ENCODE results near the gene BIRC2. TPM values are rescaled to one million over a fixed set of nuclear protein-coding genes. Genes with fewer than 3 reads are reported as not detected.

Gene BIRC2
- total RNA-seq, 1 experiment from 2014 or later = 32.6 TPM

- no peak overlapping the region for H3K9ac ChIP-seq (ENCODE audit: low read length)
- no peak overlapping the region for H2AFZ ChIP-seq (ENCODE audit: low read depth, low read length, poor library complexity, severe bottlenecking)
- peaks cover 10 to 21% of the 10 kb centered on the region in 2 experiments; a peak in 2 of 4 replicates for H3K36me3 ChIP-seq (ENCODE audit: control insufficient read depth in 1 of 2, insufficient read depth in 2 of 2, low read length in 2 of 2)
- no peaks in the 10 kb centered on the region for H3K9me3 ChIP-seq (ENCODE audit: control insufficient read depth in 1 of 2, insufficient read depth in 1 of 2, low read depth in 1 of 2, low read length in 2 of 2)
- H4K20me1 ChIP-seq (ENCODE audit: insufficient read depth) = no peaks in the 10 kb centered on the region
- ChIA-PET CTCF (no interaction called here), POLR2A (no interaction called here), RAD21 (ENCODE audit: low non-redundant PET in 1 of 2, low total read pairs in 2 of 2, uncharacterized antibody in 2 of 2, unreplicated experiment in 2 of 2) (no interaction called here)
- H3K79me2 ChIP-seq (ENCODE audit: insufficient read depth, low read length) = peaks cover 85% of the 10 kb centered on the region
- no peak overlapping the region for H3K27ac ChIP-seq (ENCODE audit: low read depth, low read length)
- BruUV-seq (replicated peaks) = no TSS peak
- no peak for DNase-seq (ENCODE audit: low read depth, low spot score)
- 0 out of 4 replicates have a peak, but pooled peaks cover 0 to 4% of the 10 kb centered on the region in 2 experiments for H3K4me1 ChIP-seq (ENCODE audit: control insufficient read depth in 1 of 2, insufficient read depth in 2 of 2, low read length in 2 of 2)
- H3K9me2 ChIP-seq (ENCODE audit: insufficient read depth) = no peaks in the 10 kb centered on the region
- no peak overlapping the region for H3K4me2 ChIP-seq (ENCODE audit: low read length)
- no peak for TF ChIP-seq CEBPB (IDR thresholded peaks at IDR 0.05; ENCODE audit: low read depth)
- no peak for TF ChIP-seq SP1 (IDR thresholded peaks at IDR 0.05; ENCODE audit: low read depth)
- H3K4me3 ChIP-seq (replicated peaks in 1 of 2; ENCODE audit: low read depth in 1 of 2, low read length in 2 of 2) = no peak overlapping the region
- no peak for ATAC-seq
- intact Hi-C loops (cut with micrococcal nuclease) = no loop called here
- no peaks in the 10 kb centered on the region for H3K27me3 ChIP-seq (ENCODE audit: insufficient read depth, low read length)
Observed at GRCh38 chr11:102405501-102405900, 58.5 kb downstream of the BIRC2 start.

- ChIA-PET CTCF (interaction anchor here (0.8 kb wide), 1 partner anchor 9 kb away, joined by 3 read pairs; no protein-coding TSS in a partner anchor), RAD21 (ENCODE audit: low non-redundant PET in 1 of 2, low total read pairs in 2 of 2, uncharacterized antibody in 2 of 2, unreplicated experiment in 2 of 2) (no interaction called here), POLR2A (no interaction called here)
- Histone ChIP-seq H3K79me2 (ENCODE audit: insufficient read depth, low read length) (peaks cover 84% of the 10 kb centered on the region), H3K27me3 (ENCODE audit: insufficient read depth, low read length) (no peaks in the 10 kb centered on the region), H3K36me3 (ENCODE audit: control insufficient read depth in 1 of 2, insufficient read depth in 2 of 2, low read length in 2 of 2) (peaks cover 10 to 17% of the 10 kb centered on the region in 2 experiments; a peak in 1 of 4 replicates), H3K9ac (ENCODE audit: low read length) (no peak overlapping the region), H3K4me3 (replicated peaks in 1 of 2; ENCODE audit: low read depth in 1 of 2, low read length in 2 of 2) (no peak overlapping the region), H4K20me1 (ENCODE audit: insufficient read depth) (no peaks in the 10 kb centered on the region), H3K27ac (ENCODE audit: low read depth, low read length) (no peak overlapping the region), H3K9me3 (ENCODE audit: control insufficient read depth in 1 of 2, insufficient read depth in 1 of 2, low read depth in 1 of 2, low read length in 2 of 2) (no peaks in the 10 kb centered on the region), H3K4me2 (ENCODE audit: low read length) (no peak overlapping the region), H2AFZ (ENCODE audit: low read depth, low read length, poor library complexity, severe bottlenecking) (no peak overlapping the region), H3K9me2 (ENCODE audit: insufficient read depth) (no peaks in the 10 kb centered on the region), H3K4me1 (ENCODE audit: control insufficient read depth in 1 of 2, insufficient read depth in 2 of 2, low read length in 2 of 2) (0 out of 4 replicates have a peak, but pooled peaks cover 0 to 4% of the 10 kb centered on the region in 2 experiments)
- ATAC-seq = no peak
- TF ChIP-seq RAD21 (IDR thresholded peaks at IDR 0.05; ENCODE audit: low read depth) (no peak), SRF (IDR thresholded peaks at IDR 0.05; ENCODE audit: low read depth) (no peak), CBX3 (IDR thresholded peaks at IDR 0.05; ENCODE audit: low read depth) (no peak), SP1 (IDR thresholded peaks at IDR 0.05; ENCODE audit: low read depth) (no peak), FOSL1 (IDR thresholded peaks at IDR 0.05; ENCODE audit: low read depth) (no peak), EZH2 (IDR thresholded peaks at IDR 0.05) (no peak), YY1 (IDR thresholded peaks at IDR 0.05; ENCODE audit: extremely low read depth, insufficient replicate concordance, low read depth, low read length) (no peak), ATF3 (IDR thresholded peaks at IDR 0.05) (no peak), ZNF274 (IDR thresholded peaks at IDR 0.05; ENCODE audit: low read depth, low read length) (no peak), EZH2phosphoT487 (IDR thresholded peaks at IDR 0.05; ENCODE audit: borderline replicate concordance) (no peak), ZBTB33 (IDR thresholded peaks at IDR 0.05; ENCODE audit: extremely low read depth, insufficient replicate concordance, low read length) (no peak), CEBPB (IDR thresholded peaks at IDR 0.05; ENCODE audit: low read depth) (no peak), MAX (IDR thresholded peaks at IDR 0.05) (no peak), POLR2AphosphoS5 (IDR thresholded peaks at IDR 0.05; ENCODE audit: low read depth, low read length) (no peak), SIN3A (IDR thresholded peaks at IDR 0.05; ENCODE audit: low read depth) (no peak), TCF7L2 (IDR thresholded peaks at IDR 0.05; ENCODE audit: borderline replicate concordance, extremely low read depth, insufficient read depth, insufficient read length) (no peak), ZFX (IDR thresholded peaks at IDR 0.05) (no peak), JUND (IDR thresholded peaks at IDR 0.05) (no peak), POLR2A (IDR thresholded peaks at IDR 0.05; ENCODE audit: borderline replicate concordance, extremely low read depth, insufficient read depth, insufficient read length) (no peak)
- intact Hi-C loops (cut with micrococcal nuclease) = no loop called here
- no peak for DNase-seq (ENCODE audit: low read depth, low spot score)
- BruUV-seq (replicated peaks) = no TSS peak
Observed at GRCh38 chr11:102406099-102406498, 59.1 kb downstream of the BIRC2 start.

Measured in HCT116 (cell line).